Stimulated activated CD4-positive, alpha-beta T cell treated with anti-CD3 and anti-CD28 coated beads, TNF-alpha, amount 100 ng/mL, for 4 hours (primary cell): ENCODE data around the gene IL34.

Experiments used
- DNase-seq, 3 experiments: peaks; one replicate each; pipeline ENCODE4 v3.0.0-alpha.2; 2020; ENCODE audit warnings: low read depth in 3 of 3

The IL34 gene

GRCh38 chr16:70678121-70678897 lies 31.9 kb downstream of the IL34 start:
- DNase-seq: no peak

- DNase-seq: no peak
Measured at GRCh38 chr16:70678898-70679670, 32.7 kb downstream of the IL34 start.

- no peak for DNase-seq
Measured at GRCh38 chr16:70679671-70680494, 33.5 kb downstream of the IL34 start.

- DNase-seq: no peak
Measured at GRCh38 chr16:70680495-70681381, 34.4 kb downstream of the IL34 start.

- no peak for DNase-seq
Measured at GRCh38 chr16:70681382-70682238, 35.3 kb downstream of the IL34 start.

GRCh38 chr16:70682239-70683145 lies 36.1 kb downstream of the IL34 start:
- no peak for DNase-seq

- DNase-seq: no peak
Measured at GRCh38 chr16:70683146-70683944, 37.0 kb downstream of the IL34 start.

GRCh38 chr16:70684146-70685060 lies 38.0 kb downstream of the IL34 start:
- no peak for DNase-seq

- no peak for DNase-seq
Measured at GRCh38 chr16:70685061-70685937, 38.9 kb downstream of the IL34 start.

- DNase-seq: no peak
Measured at GRCh38 chr16:70685938-70686375, 39.6 kb downstream of the IL34 start, which contains the start of gene MTSS2. TSS of gene MTSS2 (minus strand) at chr16:70686053. CDS start at chr16:70685791, 262 bp downstream.

- DNase-seq: no peak
Measured at GRCh38 chr16:70686376-70687101, 40.2 kb downstream of the IL34 start.

GRCh38 chr16:70687102-70687511 lies 40.7 kb downstream of the IL34 start:
- no peak for DNase-seq

- no peak for DNase-seq
Measured at GRCh38 chr16:70687671-70688245, 41.4 kb downstream of the IL34 start.

- DNase-seq: no peak
Measured at GRCh38 chr16:70688246-70688742, 41.9 kb downstream of the IL34 start.
